ENCODE results near the gene ROPN1L. TPM values are rescaled to one million over a fixed set of nuclear protein-coding genes. Genes with fewer than 3 reads are reported as not detected.

The ROPN1L gene
- polyA plus RNA-seq, 3 donors: 1.5 to 2.1 (median 1.9) TPM

- H3K27me3 ChIP-seq (ENCODE audit: control insufficient read depth in 2 of 2, insufficient read depth in 2 of 2, low read length in 2 of 2): no peaks in the 10 kb centered on the region
- no peak overlapping the region for H2AFZ ChIP-seq (ENCODE audit: insufficient read depth, low read depth, low read length, poor library complexity, severe bottlenecking)
- 59% methylated on average over 9 of the region's 13 CpGs for WGBS (ENCODE audit: insufficient coverage)
- H3K36me3 ChIP-seq (replicated peaks in 1 of 2; ENCODE audit: control insufficient read depth in 1 of 2, insufficient read depth in 2 of 2, low read length in 2 of 2): no peaks in the 10 kb centered on the region
- H4K20me1 ChIP-seq (ENCODE audit: insufficient read depth, low read length): no peaks in the 10 kb centered on the region
- peaks cover 17 to 22% of the 10 kb centered on the region in 2 donors for H3K4me1 ChIP-seq (ENCODE audit: control insufficient read depth in 1 of 2, insufficient read depth in 2 of 2, low read length in 2 of 2)
- no peak overlapping the region for H3K27ac ChIP-seq (ENCODE audit: low read depth in 1 of 2, low read length in 2 of 2)
- H3K4me3 ChIP-seq (replicated peaks in 1 of 3; ENCODE audit: low read depth in 2 of 3, low read length in 3 of 3): no peak overlapping the region
- intact Hi-C loops (cut with micrococcal nuclease): no loop called here
- H3K4me2 ChIP-seq (replicated peaks; ENCODE audit: extremely low read depth, low read length, poor library complexity, severe bottlenecking): no peak overlapping the region
- H3K9ac ChIP-seq (ENCODE audit: insufficient read depth, low read length, poor library complexity, severe bottlenecking): no peak overlapping the region
- Mint-ChIP-seq H3K27ac (no peak overlapping the region), H3K4me3 (no peak overlapping the region), H3K36me3 (peaks cover 0 to 4% of the 10 kb centered on the region in 2 donors), H3K27me3 (ENCODE audit: low read depth in 3 of 3) (peaks cover 1 to 8% (median 5%) of the 10 kb centered on the region in 3 donors), H3K4me1 (peaks cover 27% of the 10 kb centered on the region), H3K9me3 (peaks cover 0 to 3% (median 0%) of the 10 kb centered on the region in 7 donors)
- no peaks in the 10 kb centered on the region for H3K9me3 ChIP-seq (replicated peaks in 1 of 2; ENCODE audit: control insufficient read depth in 1 of 2, insufficient read depth in 1 of 2, low read length in 2 of 2)
- H3K79me2 ChIP-seq (ENCODE audit: insufficient read depth, low read length): no peaks in the 10 kb centered on the region
- no peak for DNase-seq
- no peak for TF ChIP-seq CTCF (IDR thresholded peaks at IDR 0.05)
These were observed 18.7 kb downstream of the ROPN1L start for GRCh38 chr5:10460252-10460906.

GRCh38 chr5:10461041-10461440 is 19.4 kb downstream of the ROPN1L start:
- no peaks in the 10 kb centered on the region for H3K27me3 ChIP-seq (ENCODE audit: control insufficient read depth in 2 of 2, insufficient read depth in 2 of 2, low read length in 2 of 2)
- H3K4me2 ChIP-seq (replicated peaks; ENCODE audit: extremely low read depth, low read length, poor library complexity, severe bottlenecking): no peak overlapping the region
- peaks cover 17 to 22% of the 10 kb centered on the region in 2 donors for H3K4me1 ChIP-seq (ENCODE audit: control insufficient read depth in 1 of 2, insufficient read depth in 2 of 2, low read length in 2 of 2)
- Mint-ChIP-seq H3K4me1 (peaks cover 29% of the 10 kb centered on the region), H3K36me3 (peaks cover 0 to 4% of the 10 kb centered on the region in 2 donors), H3K27ac (no peak overlapping the region), H3K27me3 (ENCODE audit: low read depth in 3 of 3) (peaks cover 1 to 11% (median 5%) of the 10 kb centered on the region in 3 donors), H3K9me3 (peaks cover 0 to 3% (median 0%) of the 10 kb centered on the region in 7 donors), H3K4me3 (no peak overlapping the region)
- H3K79me2 ChIP-seq (ENCODE audit: insufficient read depth, low read length): no peaks in the 10 kb centered on the region
- intact Hi-C loops (cut with micrococcal nuclease): no loop called here
- no peak for TF ChIP-seq CTCF (IDR thresholded peaks at IDR 0.05)
- H3K36me3 ChIP-seq (replicated peaks in 1 of 2; ENCODE audit: control insufficient read depth in 1 of 2, insufficient read depth in 2 of 2, low read length in 2 of 2): no peaks in the 10 kb centered on the region
- DNase-seq: no peak
- no peaks in the 10 kb centered on the region for H3K9me3 ChIP-seq (replicated peaks in 1 of 2; ENCODE audit: control insufficient read depth in 1 of 2, insufficient read depth in 1 of 2, low read length in 2 of 2)
- 96% methylated on average over 11 of the region's 12 CpGs for WGBS (ENCODE audit: insufficient coverage)
- H3K27ac ChIP-seq (ENCODE audit: low read depth in 1 of 2, low read length in 2 of 2): no peak overlapping the region
- no peak overlapping the region for H2AFZ ChIP-seq (ENCODE audit: insufficient read depth, low read depth, low read length, poor library complexity, severe bottlenecking)
- no peak overlapping the region for H3K9ac ChIP-seq (ENCODE audit: insufficient read depth, low read length, poor library complexity, severe bottlenecking)
- H3K4me3 ChIP-seq (replicated peaks in 1 of 3; ENCODE audit: low read depth in 2 of 3, low read length in 3 of 3): no peak overlapping the region
- no peaks in the 10 kb centered on the region for H4K20me1 ChIP-seq (ENCODE audit: insufficient read depth, low read length)

All from CD14-positive monocyte (primary cell).